GM18867 (cell line): ENCODE data around the gene FLVCR2.
A peak's percentile ranks its signal among the peaks of the same experiment; 100 is the strongest.

Source experiments
- ATAC-seq: cut with Tn5 transposase; IDR thresholded peaks from one replicate; pipeline ENCODE4 v1.9.1; 2021; ENCODE audit warnings: mild to moderate bottlenecking, moderate library complexity; ENCODE audit not compliant: unreplicated experiment

The FLVCR2 gene

DNA sequence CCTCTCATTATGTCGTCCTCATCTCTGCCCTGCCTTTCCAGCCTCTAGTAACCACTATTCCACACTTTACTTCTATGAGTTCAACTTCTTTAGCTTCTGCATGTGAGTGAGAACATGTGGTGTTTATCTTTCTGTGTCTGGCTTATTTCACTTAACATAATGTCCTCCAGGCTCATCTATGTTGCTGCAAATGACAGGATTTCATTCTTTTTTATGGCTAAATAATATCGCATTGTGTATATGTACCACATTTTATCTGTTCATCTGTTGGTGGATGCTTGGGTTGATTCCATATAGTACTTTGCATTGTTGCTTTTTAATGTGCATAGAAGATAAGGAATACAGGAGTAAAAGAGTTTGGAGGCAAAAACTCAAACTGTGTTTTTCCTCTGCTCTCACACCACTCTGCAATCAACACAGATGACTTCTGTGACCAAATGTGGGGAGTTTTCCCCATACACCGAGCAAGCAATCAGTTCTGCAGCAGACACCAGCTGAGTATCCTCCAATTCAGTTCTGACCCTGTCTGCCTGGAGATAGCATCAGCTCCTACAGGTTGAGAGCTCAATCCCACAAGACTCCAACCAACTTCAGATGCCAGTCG is 24.6 kb upstream of the FLVCR2 start:
- no peak for ATAC-seq

GRCh38 chr14:75554482-75554881 is 23.9 kb upstream of the FLVCR2 start:
- ATAC-seq = no peak

DNA sequence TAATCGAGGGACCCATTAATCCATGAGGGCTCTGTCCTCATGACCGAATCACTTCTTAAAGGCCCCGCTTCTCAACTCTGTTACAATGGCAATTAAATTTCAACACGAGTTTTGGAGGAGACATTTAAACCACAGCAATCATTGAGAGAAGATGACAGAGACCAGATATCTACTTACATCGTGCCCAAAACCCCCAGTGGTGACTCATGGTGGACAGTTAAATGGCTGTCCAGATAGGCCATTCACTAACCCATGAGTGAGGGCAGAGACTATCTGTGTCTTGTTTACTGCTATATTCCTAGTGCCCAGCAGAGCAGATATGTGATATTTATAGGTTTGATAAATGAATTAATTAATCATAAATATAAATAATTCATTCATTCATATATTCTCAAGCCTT is 20.0 kb upstream of the FLVCR2 start:
- no peak for ATAC-seq

DNA sequence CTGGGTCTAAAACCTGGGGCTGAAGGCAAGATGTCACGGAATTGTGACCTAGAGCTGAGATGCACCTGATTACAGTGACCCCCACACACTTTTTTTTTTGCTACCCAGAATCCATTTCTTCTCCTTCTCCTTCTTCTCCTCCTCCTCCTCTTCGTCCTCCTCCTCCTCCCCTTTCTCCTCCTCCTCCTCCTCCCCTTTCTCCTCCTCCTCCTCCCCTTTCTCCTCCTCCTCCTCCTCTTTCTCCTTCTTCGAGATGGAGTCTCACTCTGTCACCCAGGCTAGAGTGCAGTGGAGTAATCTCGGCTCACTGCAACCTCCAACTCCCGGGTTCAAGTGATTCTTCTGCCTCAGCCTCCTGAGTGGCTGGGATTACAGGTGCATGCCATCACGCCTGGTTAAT is 19.4 kb upstream of the FLVCR2 start:
- no peak for ATAC-seq

DNA sequence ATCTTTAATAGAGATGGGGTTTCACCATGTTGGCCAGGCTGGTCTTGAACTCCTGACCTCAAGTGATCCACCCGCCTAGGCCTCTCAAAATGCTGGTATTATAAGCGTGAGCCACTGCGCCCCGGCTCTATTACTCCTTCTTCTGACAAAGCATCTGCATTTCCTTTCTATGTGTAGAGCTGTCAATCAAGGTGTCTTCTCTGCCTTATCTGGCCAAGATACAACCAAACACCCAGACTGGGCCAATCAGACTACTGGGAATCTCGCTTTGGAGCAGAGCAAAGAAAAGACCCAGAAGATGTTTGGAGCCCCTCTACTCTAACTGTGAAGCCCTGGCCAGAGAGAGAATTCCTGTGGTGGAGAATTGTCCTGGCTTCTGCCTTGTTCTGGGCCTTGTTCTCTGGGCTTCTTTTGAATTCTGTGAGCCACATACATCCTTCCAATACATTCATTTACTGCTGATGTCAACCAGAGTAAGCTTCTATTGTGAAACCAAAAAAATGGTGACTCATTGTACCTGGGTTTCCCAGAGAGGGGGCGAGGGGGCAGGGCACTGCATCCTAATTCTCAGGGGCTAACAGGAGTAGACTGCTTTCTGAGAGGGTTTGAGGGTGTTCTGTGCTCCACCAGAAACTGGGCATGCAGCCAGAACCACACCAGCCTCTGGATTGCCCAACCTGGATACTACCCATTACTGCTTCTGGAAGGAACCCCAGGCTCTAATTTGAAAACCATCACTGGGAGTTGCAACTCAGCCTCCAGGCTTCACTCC is 18.8 kb upstream of the FLVCR2 start:
- ATAC-seq = peak; percentile 45

- ATAC-seq = peak; percentile 43
These were observed 17.4 kb upstream of the FLVCR2 start for GRCh38 chr14:75561013-75561432.

- no peak for ATAC-seq
These were observed 16.3 kb upstream of the FLVCR2 start for GRCh38 chr14:75562089-75562488.

DNA sequence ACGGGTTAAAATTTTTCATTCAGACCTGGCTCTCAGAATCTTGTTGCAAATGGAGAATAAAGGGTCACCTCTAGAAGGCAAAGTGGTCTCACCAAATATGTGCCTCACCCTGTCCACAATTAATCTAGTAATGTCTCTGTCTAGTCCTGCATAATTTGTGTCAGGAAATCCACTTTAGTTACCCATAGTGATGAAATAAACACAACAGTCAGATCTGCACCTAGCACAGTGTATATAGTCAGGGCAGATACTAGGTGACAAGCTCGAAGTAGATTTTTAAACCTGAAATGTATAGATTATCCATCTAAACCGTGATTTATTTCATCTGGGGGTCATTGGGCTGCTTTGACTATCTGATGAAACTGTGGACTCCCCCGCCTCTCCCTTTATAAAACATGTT is 15.9 kb upstream of the FLVCR2 start:
- ATAC-seq = no peak

GRCh38 chr14:75563931-75564330 is 14.5 kb upstream of the FLVCR2 start:
- no peak for ATAC-seq

DNA sequence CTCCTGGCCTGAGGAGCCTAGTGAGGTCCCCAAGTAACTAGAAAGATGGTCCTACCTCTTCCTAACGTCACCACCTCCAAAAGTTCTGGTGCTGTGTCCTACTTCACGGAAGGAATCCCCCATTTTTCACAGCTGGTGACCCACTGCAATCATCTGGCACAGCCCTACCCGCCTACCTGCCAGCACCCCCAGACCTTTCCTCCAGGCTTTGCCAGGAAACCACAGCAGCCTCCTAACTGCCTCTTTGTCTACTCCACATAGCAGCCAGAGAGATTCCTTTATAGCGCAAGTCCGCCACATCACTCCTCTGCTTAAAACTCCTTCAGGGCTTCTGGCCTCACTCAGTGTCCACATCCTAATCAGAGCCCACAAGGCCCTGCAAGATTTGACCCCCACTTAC is 13.4 kb upstream of the FLVCR2 start:
- no peak for ATAC-seq

DNA sequence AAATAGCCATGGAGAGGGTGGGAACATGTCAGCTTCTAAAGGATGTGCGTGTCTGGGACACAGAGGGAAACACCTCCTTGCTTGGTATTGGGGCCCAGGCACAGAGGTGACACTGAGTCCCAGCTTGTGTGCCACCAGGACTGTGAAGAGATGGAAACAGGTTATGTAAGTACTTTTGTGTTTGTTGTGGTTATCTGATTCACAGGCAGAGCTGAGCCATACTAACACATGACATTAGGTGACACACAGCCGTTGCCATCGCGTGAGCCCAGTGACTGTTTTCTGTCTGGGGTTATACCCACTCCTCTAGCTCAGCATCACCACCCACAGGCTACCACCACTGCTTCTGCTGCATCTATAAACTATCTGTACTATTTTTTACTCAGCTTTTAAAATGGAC is 12.1 kb upstream of the FLVCR2 start:
- peak; percentile 47 for ATAC-seq

- ATAC-seq = no peak
These were observed 11.7 kb upstream of the FLVCR2 start for GRCh38 chr14:75566752-75567151.

GRCh38 chr14:75568140-75568539 is 10.3 kb upstream of the FLVCR2 start:
- no peak for ATAC-seq

DNA sequence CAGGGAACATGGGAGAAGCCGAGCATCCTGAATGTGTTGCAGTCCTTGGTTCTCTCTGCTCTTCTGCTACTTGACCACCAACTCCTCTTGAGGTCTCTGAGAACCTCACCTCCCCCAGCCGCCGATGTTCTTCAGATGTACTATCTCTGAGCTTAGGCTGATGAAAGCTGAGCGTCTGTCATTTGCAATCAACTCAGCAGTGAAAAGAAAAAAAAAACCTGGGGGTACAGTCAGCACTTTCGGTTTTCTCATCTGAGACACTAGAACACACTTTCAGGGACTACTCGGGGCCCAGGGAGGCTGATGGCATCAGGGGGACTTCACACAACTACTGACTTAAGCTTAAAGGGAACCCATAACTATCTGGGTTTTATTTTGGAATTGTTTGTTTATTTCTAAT is 9.6 kb upstream of the FLVCR2 start:
- ATAC-seq = no peak

DNA sequence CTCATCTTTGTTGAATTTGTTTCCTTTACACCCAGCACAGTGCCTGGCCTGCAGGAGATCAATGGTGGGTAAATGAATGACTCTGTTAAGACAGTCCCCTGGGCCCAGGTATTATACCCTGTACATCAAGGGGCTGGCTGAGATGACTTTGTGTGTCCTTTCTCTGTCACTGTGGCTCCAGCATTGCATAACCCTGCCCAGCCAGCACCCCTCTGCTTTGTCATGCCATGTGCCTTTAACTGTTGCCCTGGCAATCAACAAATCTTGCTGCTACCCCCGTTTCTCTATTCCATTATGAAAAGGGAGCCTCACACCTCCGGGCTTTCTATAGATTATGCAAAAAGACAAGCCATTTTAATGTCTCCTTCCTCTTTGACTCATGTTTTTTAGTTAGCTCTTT is 7.6 kb upstream of the FLVCR2 start:
- ATAC-seq = peak; percentile 53

DNA sequence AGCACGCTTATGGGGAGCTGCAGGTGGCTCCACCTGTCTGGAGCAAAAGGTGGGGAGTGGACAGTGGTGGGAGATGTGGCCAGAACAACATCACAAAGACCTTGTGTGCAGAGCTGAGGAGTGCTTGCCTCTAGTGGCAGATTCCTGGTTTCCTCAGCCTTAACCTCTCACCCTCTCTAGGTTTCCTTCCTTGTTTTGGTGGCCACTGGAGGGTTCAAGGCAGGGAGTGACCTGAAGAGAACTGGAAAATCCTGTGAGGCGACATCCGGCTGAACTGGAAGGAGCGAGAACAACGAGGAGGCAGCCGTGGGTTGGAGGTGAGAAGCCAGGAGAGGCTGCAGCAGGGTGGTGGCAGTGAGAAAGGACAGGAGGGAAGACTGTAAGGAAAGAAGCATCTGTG is 6.3 kb upstream of the FLVCR2 start:
- ATAC-seq = no peak

DNA sequence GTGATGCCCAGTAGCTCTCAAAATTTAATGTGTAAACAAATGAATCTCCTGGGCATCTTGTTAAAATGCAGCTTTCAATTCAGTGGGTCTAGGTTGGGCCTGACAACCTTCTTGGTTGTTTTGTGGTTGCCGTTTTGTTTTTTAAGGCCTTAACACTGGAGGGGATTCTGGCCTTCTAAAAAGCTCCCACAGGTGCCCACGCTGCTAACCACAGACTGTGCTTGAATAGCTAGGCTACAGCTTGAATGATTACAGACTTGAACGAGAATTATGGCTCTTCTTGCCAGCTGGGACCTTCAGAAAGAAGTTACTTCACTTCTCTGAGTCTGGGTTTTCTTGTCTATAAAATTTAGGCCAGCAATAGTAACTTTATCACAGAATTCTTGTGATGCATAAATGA is 1.3 kb upstream of the FLVCR2 start:
- ATAC-seq = no peak

- peak; percentile 86 for ATAC-seq
These were observed 705 bp upstream of the FLVCR2 start for GRCh38 chr14:75577729-75578101.

DNA sequence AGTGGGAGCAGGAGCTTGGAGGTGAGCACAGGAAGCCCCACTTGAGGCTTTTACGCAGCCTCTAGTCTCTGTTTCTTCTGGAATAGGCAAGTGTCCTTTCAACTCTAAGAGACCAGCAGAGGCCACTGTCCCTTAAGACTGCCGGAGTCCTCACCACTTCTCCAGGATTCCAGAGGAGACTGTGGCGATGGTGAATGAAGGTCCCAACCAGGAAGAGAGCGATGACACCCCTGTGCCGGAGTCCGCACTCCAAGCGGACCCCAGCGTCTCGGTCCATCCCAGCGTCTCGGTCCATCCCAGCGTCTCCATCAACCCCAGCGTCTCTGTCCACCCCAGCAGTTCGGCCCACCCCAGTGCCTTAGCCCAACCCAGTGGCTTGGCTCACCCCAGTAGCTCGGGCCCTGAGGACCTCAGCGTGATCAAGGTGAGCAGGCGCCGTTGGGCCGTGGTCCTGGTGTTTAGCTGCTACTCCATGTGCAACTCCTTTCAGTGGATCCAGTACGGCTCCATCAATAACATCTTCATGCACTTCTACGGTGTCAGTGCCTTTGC is 442 bp downstream of the FLVCR2 start:
- no peak for ATAC-seq

- no peak for ATAC-seq
These were observed 981 bp downstream of the FLVCR2 start for GRCh38 chr14:75579338-75579864.

- no peak for ATAC-seq
These were observed 1.5 kb downstream of the FLVCR2 start for GRCh38 chr14:75579882-75580281.

GRCh38 chr14:75587388-75587787 is 9.0 kb downstream of the FLVCR2 start:
- ATAC-seq = no peak
